PC-3 (cell line): ENCODE results near the gene MLANA.

Experiments used
- CTCF ChIP-seq: fragments of 300-600 bp; sonication (generic); conservative IDR thresholded peaks from 2 replicates; pipeline ENCODE4 v1.5.1; 2017; ENCODE audit warnings: antibody characterized with exemption, low read depth, mild to moderate bottlenecking, low read length
- EZH2 ChIP-seq: fragments of 300-600 bp; sonication (generic); IDR thresholded peaks from one replicate; pipeline ENCODE4 v1.6.1; 2017; ENCODE audit warnings: antibody characterized with exemption, mild to moderate bottlenecking, low read length; ENCODE audit not compliant: unreplicated experiment

- TF ChIP-seq CTCF (no peak), EZH2 (no peak)
Observed at GRCh38 chr9:5841771-5842573, 48.7 kb upstream of the MLANA start.
